GM19468 (cell line): ENCODE data around the gene CXXC5.

Experiments
- ATAC-seq: cut with Tn5 transposase; IDR thresholded peaks from one replicate; pipeline ENCODE4 v1.9.1; 2021; ENCODE audit warnings: mild to moderate bottlenecking, moderate library complexity, moderate number of reproducible peaks; ENCODE audit not compliant: unreplicated experiment; ENCODE audit errors: extremely low read depth

Gene CXXC5

DNA sequence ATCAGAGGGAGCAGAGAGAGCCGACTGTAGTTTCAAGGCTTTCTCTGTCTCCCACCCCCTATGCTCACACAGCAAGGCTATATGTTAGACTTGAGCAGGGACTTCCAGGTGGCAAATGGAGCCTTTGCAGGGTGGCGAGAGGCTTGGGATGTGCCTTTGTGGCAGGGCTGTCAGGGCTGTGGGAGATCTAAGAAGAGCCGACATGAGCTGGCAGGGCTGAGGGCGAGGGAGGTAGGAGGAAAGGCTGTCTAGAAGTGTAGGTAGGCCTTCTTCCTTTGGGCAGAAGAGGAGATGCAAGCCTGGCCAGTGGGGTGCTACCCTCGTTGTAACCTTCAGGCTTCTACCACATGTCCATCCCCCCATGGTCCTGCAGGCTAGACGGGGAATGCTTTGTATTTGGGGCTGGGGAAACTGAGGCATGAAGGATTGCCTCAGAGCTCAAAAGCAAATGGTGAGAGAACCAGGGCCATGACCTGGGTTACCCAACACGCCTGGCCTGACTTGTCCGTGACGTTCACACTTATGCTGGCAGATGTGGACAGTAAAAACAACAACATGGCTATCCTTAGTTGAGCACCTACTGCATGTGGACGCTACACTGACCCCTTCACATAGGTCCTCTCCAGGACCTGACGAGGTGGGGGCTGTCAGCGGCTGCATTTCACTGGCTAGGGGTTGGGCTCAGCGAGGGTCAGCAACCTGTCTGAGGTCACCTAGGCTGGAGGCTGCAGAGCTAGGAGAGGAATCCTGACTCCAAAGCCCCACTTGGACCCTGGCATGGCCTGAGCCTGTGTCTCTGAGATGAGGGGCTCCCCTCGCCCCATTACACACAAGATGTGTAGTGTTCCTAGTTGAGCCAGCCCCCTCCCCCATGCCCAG, 15.3 kb downstream of the CXXC5 start:
- ATAC-seq, result no peak

GRCh38 chr5:139664086-139664693, 16.0 kb downstream of the CXXC5 start:
- no peak for ATAC-seq

DNA sequence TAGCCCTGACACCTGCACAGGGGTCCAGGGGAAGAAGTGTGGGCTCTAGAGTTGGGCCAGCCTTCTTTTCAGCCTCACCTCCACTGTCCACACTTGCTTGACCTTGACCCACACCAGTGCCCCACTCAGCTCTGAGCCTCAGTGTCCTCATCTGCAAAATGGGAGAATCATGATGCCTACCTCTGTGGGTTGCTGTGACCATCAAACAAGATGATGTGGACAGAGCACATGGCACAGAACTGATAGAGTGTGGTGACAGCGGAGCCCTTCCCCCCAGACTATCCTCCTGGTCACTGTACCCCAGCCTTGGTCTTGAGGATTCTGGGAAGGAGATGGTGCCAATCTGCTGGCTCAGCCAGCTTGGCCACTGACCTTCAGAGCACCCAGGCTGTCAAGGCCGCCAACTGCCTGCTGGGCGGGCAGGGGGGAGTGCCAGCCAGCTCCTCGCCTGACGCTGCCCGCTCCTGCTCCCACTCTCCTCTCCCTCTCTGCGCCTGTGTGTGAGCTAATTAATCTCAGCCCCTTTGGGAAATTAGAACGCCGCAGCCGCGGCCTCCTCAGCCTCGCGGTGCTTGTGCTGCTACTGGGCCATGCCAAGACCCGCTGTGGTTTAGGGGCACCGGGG, 16.7 kb downstream of the CXXC5 start:
- ATAC-seq, result no peak

- ATAC-seq, result no peak
Observed at GRCh38 chr5:139665626-139666025, 17.5 kb downstream of the CXXC5 start.

GRCh38 chr5:139666551-139666950, 18.4 kb downstream of the CXXC5 start:
- ATAC-seq, result no peak

GRCh38 chr5:139667001-139667729, 19.0 kb downstream of the CXXC5 start:
- no peak for ATAC-seq

DNA sequence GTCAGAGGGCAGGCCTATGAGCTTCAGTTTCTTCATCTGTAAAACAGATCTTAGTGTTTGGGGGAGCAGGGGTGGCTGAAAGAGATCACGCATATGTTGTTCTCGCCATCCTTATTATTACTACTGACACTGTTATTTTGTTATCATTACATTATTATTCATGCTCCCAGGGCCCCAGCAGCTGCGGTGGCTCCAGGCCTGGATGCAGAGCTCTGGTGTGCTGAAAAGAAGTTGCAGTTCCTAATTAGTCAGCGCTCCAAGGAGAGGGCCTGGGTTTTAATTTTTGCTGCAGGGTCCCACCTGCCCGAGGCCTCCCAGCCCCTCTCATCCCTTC, 19.5 kb downstream of the CXXC5 start:
- no peak for ATAC-seq

- ATAC-seq, result no peak
Observed at GRCh38 chr5:139668064-139668880, 20.1 kb downstream of the CXXC5 start.

DNA sequence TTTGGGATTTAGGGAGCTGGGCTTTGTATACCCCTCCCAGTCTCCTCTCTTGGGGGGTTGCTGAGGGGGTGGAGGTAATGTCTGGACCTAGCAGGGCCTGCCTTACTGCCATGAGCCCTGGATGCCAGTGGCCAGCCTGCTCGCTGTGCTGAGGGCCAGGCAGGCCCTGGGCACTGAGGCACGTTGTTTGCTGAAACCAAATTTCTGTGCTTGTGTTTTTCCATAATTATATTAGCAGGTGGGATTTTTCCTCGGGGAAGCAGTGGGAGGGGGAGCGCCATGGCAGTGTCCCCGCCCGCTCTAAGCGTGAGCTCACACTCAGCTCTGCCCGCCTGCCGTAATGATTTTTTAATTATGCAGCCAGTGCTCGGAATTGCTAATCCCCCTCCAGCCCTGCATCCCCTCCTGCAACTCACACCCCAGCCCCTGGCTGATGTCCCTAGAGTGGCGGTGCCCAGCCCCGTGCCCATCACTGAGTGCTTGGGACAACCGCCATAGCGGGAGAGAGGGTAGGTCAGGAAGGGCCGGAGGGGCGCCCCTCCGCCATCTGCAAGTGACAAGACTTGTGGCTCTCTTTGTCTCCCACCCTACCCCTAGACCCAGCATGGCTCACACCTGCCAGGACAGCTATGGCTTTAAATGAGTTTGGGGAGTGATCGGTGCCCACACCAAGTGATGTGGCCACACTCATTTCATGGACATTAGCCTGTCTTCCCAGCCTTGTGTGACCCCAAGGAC, 20.9 kb downstream of the CXXC5 start:
- no peak for ATAC-seq

DNA sequence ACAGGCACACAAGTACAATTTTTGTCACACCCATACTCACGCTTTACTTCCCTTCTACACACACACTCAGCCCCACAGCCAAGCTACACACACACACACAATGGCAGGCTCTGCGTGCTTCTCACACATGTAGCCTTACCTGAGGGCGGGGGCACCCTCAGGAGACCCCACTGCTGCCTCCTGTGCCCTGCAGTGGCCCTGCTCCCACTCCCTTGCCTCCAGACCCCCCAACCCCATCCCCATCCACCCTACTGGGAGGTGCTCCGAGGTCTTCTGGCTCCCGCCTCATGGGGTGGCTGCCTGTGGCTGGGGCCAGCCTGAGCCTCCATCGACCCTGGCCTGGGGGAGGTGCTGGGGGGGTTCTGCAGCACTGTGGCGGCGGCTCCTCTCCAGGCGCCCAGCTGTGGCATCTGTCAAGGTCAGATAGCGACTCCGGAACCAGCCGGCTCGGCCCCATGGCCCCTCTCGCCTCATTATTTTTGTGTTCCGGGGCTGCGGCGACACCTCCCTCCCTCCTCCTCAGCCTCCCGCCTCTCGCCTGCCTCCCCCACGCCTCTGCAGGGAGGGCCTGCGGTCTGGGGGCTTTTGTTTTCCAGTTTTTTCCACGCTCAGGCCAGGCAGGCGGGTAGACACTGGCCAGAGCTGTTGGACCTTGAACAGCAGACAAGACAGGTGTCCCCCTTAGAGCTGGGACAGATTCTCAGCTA, 21.7 kb downstream of the CXXC5 start:
- peak; percentile 2 for ATAC-seq

DNA sequence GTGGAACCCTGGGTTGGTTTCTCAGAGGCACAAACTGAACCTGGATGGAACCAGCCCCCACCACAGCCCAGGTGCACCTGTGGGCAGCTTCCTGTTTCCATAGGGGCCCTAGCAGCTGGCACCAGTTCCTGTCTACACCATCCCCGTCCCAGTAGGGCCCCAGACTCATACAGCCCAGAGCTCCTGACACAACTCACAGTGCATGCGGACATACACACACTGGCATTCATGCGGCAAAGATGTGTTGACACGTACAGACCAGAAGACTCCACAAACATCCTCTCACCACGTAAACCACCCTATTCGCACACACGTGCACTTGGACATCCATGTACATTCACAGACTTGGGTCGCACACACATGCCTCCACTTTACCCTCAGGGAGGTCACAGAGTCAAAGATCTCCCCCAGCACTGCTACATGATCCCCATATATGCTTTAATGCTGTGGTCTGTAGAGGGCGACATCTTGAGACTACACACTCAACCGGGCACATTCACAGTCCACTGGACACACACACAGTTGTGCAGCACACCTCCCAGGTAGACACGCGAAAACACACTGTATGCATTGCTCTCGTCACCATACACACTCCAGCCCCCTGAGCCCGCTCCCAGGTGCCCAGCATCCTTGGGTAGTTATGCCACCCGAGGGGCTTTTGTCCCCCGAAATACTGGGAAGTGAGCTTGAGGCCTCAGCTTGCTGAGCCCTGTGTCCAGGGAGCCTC, 22.4 kb downstream of the CXXC5 start:
- ATAC-seq, result peak; percentile 36

DNA sequence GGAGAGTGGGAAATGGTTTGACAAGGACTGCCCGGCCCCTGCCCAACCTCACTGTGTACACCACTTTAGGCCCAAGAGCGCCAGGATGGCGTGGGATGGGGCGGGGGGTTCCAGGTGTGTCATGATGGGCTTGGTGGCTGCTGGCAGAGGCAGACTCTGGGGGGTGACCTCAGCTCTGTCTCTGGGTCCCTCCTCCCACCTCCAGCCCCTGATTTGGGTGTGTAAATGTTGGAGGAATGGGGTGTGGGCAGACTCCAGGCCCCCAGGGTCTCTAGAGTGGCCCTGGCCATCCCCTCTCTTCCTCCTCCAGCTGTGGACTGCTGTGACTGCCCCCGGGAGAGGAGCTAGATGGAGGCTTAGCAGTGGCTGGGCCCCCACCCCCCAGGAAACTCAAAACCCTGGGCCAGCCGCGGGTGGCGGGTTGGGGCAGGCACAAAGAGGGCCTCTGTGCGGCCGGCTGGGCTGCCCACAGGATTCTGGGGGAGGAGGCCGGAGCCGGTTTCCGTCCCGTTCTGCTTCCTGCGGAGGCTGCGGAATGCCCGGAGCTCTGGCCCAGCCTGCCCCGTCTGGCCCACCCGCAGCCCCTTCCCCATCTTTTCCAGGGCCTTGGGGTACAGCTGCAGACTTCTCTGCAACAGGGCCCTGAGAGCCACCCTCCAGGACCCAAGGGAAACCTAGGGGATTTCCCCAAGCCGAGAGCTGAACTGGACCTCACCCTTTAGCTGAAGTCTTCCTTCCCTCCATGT, 23.1 kb downstream of the CXXC5 start:
- ATAC-seq, result no peak

- no peak for ATAC-seq
Observed at GRCh38 chr5:139675213-139675612, 27.1 kb downstream of the CXXC5 start.

DNA sequence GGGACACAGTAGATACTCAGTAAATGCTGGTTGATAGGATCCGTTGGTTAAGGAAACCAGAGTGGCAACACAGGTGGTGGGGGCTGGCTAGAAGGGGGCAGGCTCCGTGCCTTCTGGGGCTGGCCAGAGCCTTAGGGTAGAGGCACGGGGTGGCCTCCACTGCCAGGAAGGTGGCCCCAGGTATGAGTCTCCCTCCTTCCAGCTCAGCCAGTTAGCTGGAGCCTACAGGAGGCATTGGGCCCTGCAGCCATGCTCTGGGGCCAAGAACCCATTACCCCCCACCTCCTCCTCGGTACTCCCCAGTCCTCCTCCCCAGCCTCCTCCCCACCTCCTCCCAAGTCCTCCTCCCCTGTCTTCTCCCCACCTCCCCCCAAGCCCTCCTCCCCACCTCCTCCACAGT, 27.7 kb downstream of the CXXC5 start:
- ATAC-seq, result no peak

GRCh38 chr5:139676406-139676805, 28.3 kb downstream of the CXXC5 start:
- no peak for ATAC-seq

- ATAC-seq, result no peak
Observed at GRCh38 chr5:139676951-139677735, 29.0 kb downstream of the CXXC5 start.
